ENCODE results near the gene IGF2BP2.

IGF2BP2 gene

DNA sequence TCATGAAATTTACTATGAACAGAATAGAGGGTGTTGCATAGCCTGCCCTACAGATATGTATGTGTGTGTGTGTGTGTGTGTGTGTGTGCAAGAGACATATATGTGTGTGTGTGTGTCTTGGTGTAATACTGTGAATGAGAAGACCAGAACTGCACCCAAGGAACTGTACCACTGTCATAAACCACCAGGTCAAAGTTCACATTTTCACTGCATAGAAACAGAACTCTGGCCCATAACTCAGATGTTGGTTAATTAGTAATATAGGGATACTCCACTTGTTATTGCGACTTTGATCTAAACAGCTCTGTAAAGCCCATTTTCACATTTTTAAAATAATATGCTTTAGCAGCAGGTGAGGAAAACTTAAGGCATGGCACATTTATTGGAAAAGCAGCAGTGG, 111.8 kb downstream of the IGF2BP2 start:
- Histone ChIP-seq H3K9ac (ENCODE audit: low read length) (no peak overlapping the region), H3K18ac (ENCODE audit: low read length) (no peak overlapping the region), H3K36me3 (ENCODE audit: control insufficient read depth in 1 of 2, insufficient read depth in 2 of 2, low read length in 2 of 2) (peaks cover 2 to 3% of the 10 kb centered on the region in 2 experiments), H4K91ac (ENCODE audit: low read depth, low read length) (no peak overlapping the region), H3K4ac (ENCODE audit: low read depth, low read length) (peak overlapping the region; percentile 48), H2BK5ac (ENCODE audit: low read depth, low read length, poor library complexity) (no peak overlapping the region), H3K9me3 (ENCODE audit: insufficient read depth, low read depth, low read length) (no peaks in the 10 kb centered on the region), H2AK5ac (ENCODE audit: low read length) (no peak overlapping the region), H3K23ac (ENCODE audit: low read length) (no peak overlapping the region), H3K4me1 (ENCODE audit: control insufficient read depth in 1 of 2, insufficient read depth in 2 of 2, low read length in 2 of 2) (peaks cover 24 to 25% of the 10 kb centered on the region in 2 experiments), H4K8ac (ENCODE audit: low read depth, low read length) (no peak overlapping the region), H3K4me3 (ENCODE audit: low read depth, low read length) (no peak overlapping the region), H3K79me2 (ENCODE audit: control insufficient read depth, insufficient read depth, low read length, poor library complexity) (peaks cover 10% of the 10 kb centered on the region), H3K79me1 (ENCODE audit: low read length) (peaks cover 9% of the 10 kb centered on the region), H3K27ac (ENCODE audit: low read depth, low read length) (no peak overlapping the region), H3K4me2 (ENCODE audit: low read length) (no peak overlapping the region), H3K27me3 (ENCODE audit: insufficient read depth, low read length) (no peaks in the 10 kb centered on the region), H2BK12ac (ENCODE audit: low read length) (no peak overlapping the region), H3K14ac (ENCODE audit: low read length) (no peak overlapping the region), H2BK120ac (ENCODE audit: insufficient read depth, low read length, poor library complexity) (no peak overlapping the region), H4K12ac (ENCODE audit: low read depth, low read length) (no peak overlapping the region), H2AFZ (ENCODE audit: insufficient read depth, low read length, poor library complexity) (no peak overlapping the region)
- no CpG with 5 or more reads among the region's 1 CpG for WGBS (ENCODE audit: extremely low coverage, insufficient coverage, insufficient read length)
- DNase-seq = no peak

DNA sequence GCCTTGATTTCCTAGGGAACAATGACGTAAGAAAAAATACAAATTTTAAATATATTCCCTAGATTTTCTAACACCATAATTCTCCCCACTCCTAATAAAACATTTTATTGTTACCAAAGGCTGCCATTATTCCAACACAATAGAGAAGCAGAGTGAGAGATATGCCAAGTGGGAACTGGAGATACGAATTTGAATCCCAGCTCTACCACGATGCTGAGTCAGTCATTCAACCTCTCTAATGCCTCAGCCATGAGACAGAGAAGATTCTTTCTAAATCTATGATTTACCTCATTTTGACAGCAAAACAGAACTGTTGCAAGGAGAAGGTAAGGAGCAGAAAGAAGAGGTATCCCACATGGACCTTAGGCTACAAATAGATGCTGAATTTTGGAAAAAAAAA, 112.5 kb downstream of the IGF2BP2 start:
- H2AFZ ChIP-seq (ENCODE audit: insufficient read depth, low read length, poor library complexity) = no peak overlapping the region
- H3K9me3 ChIP-seq (ENCODE audit: insufficient read depth, low read depth, low read length) = no peaks in the 10 kb centered on the region
- H3K4me2 ChIP-seq (ENCODE audit: low read length) = no peak overlapping the region
- no CpG with 5 or more reads among the region's 3 CpGs for WGBS (ENCODE audit: extremely low coverage, insufficient coverage, insufficient read length)
- H4K91ac ChIP-seq (ENCODE audit: low read depth, low read length) = no peak overlapping the region
- H3K14ac ChIP-seq (ENCODE audit: low read length) = no peak overlapping the region
- H3K9ac ChIP-seq (ENCODE audit: low read length) = no peak overlapping the region
- H3K4me1 ChIP-seq (ENCODE audit: control insufficient read depth in 1 of 2, insufficient read depth in 2 of 2, low read length in 2 of 2) = peaks cover 19% of the 10 kb centered on the region in 2 experiments
- H3K27me3 ChIP-seq (ENCODE audit: insufficient read depth, low read length) = no peaks in the 10 kb centered on the region
- no peak overlapping the region for H2BK5ac ChIP-seq (ENCODE audit: low read depth, low read length, poor library complexity)
- no peak overlapping the region for H3K18ac ChIP-seq (ENCODE audit: low read length)
- H2BK120ac ChIP-seq (ENCODE audit: insufficient read depth, low read length, poor library complexity) = no peak overlapping the region
- DNase-seq = peak in 1 of 2 donors; percentile 6
- H4K12ac ChIP-seq (ENCODE audit: low read depth, low read length) = no peak overlapping the region
- H3K79me2 ChIP-seq (ENCODE audit: control insufficient read depth, insufficient read depth, low read length, poor library complexity) = peaks cover 10% of the 10 kb centered on the region
- H2AK5ac ChIP-seq (ENCODE audit: low read length) = no peak overlapping the region
- no peak overlapping the region for H4K8ac ChIP-seq (ENCODE audit: low read depth, low read length)
- no peak overlapping the region for H3K4ac ChIP-seq (ENCODE audit: low read depth, low read length)
- H3K23ac ChIP-seq (ENCODE audit: low read length) = no peak overlapping the region
- H2BK12ac ChIP-seq (ENCODE audit: low read length) = no peak overlapping the region
- H3K79me1 ChIP-seq (ENCODE audit: low read length) = peaks cover 7% of the 10 kb centered on the region
- H3K36me3 ChIP-seq (ENCODE audit: control insufficient read depth in 1 of 2, insufficient read depth in 2 of 2, low read length in 2 of 2) = peaks cover 2 to 3% of the 10 kb centered on the region in 2 experiments
- H3K4me3 ChIP-seq (ENCODE audit: low read depth, low read length) = no peak overlapping the region
- H3K27ac ChIP-seq (ENCODE audit: low read depth, low read length) = no peak overlapping the region

DNA sequence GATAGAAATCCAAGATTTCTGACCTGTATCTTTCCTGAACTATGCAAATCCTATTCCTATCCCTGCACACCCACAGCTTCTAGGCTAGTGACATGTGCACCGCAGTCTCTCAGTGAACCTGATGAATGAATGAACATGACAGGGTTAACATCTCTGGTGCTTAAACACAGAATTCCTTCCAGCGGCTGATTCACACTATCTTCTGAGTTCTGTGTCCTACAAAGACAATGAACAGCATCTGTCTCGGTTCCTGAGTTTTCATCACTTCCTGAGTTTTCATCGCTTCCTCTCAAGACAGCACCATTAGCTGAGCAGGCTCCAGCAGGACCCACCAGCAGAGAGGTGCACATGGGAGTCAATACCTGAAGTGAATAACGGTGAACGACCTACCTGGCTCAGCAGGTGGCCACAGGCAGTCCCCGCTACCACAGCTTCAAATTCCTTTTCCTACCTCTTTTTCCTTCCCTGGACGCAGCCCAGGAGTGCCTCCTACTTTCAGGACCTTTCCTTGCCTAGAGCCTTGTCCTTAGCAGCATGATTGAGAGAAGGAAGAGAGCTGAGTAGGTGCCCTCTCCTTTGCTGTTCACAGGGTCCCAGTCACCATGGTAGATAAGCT, 113.5 kb downstream of the IGF2BP2 start:
- no peak overlapping the region for H3K4me3 ChIP-seq (ENCODE audit: low read depth, low read length)
- WGBS (ENCODE audit: extremely low coverage, insufficient coverage, insufficient read length) = no CpG with 5 or more reads among the region's 8 CpGs
- H3K27ac ChIP-seq (ENCODE audit: low read depth, low read length) = no peak overlapping the region
- no peak overlapping the region for H3K9ac ChIP-seq (ENCODE audit: low read length)
- peaks cover 0 to under 1% of the 10 kb centered on the region in 2 experiments for H3K36me3 ChIP-seq (ENCODE audit: control insufficient read depth in 1 of 2, insufficient read depth in 2 of 2, low read length in 2 of 2)
- H3K27me3 ChIP-seq (ENCODE audit: insufficient read depth, low read length) = no peaks in the 10 kb centered on the region
- H4K12ac ChIP-seq (ENCODE audit: low read depth, low read length) = no peak overlapping the region
- peaks cover under 1% of the 10 kb centered on the region for H3K79me1 ChIP-seq (ENCODE audit: low read length)
- H2BK5ac ChIP-seq (ENCODE audit: low read depth, low read length, poor library complexity) = no peak overlapping the region
- no peak overlapping the region for H2BK12ac ChIP-seq (ENCODE audit: low read length)
- no peak overlapping the region for H4K8ac ChIP-seq (ENCODE audit: low read depth, low read length)
- H3K9me3 ChIP-seq (ENCODE audit: insufficient read depth, low read depth, low read length) = no peaks in the 10 kb centered on the region
- H3K4me1 ChIP-seq (ENCODE audit: control insufficient read depth in 1 of 2, insufficient read depth in 2 of 2, low read length in 2 of 2) = peaks cover 11% of the 10 kb centered on the region in 2 experiments
- H3K23ac ChIP-seq (ENCODE audit: low read length) = peak overlapping the region; percentile 50
- no peak overlapping the region for H3K18ac ChIP-seq (ENCODE audit: low read length)
- no peak overlapping the region for H2AK5ac ChIP-seq (ENCODE audit: low read length)
- H2BK120ac ChIP-seq (ENCODE audit: insufficient read depth, low read length, poor library complexity) = no peak overlapping the region
- no peak for DNase-seq
- H3K4ac ChIP-seq (ENCODE audit: low read depth, low read length) = no peak overlapping the region
- H4K91ac ChIP-seq (ENCODE audit: low read depth, low read length) = no peak overlapping the region
- no peak overlapping the region for H3K14ac ChIP-seq (ENCODE audit: low read length)
- no peak overlapping the region for H3K4me2 ChIP-seq (ENCODE audit: low read length)
- H3K79me2 ChIP-seq (ENCODE audit: control insufficient read depth, insufficient read depth, low read length, poor library complexity) = peaks cover 4% of the 10 kb centered on the region
- H2AFZ ChIP-seq (ENCODE audit: insufficient read depth, low read length, poor library complexity) = no peak overlapping the region

DNA sequence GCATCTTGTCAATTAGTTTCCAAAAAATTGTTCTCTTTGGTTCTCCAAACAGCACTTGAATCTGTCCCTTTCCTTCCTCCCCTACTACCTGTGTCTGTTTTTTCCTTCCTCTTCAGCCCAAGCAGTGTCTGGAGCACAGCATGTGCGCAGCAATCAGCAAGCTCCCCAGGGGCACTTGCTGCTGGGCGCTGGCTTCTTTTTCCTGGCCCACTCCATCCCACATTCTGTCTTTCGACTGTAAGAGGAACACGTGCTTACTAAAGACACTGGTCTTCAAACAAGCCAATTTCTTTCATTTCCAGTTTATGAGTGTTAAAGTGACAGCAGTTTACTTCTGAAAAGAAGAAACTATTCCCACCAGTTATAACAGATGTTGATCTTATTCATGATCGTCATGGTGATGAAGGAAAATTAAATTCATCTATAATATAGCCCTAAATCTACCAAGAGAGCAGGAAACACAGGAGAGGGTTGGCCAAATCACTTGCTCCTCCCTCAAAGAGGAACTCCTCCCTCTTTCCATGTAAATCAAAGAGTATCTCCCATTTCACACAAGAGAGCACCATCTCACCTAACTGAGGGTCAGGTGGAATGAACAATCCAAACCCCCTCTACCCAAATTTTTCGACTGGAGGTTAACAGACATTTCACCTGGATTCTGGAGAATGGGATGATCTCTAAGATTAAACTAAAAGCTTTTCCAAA, 115.4 kb downstream of the IGF2BP2 start:
- H3K79me1 ChIP-seq (ENCODE audit: low read length) = no peaks in the 10 kb centered on the region
- H3K36me3 ChIP-seq (ENCODE audit: control insufficient read depth in 1 of 2, insufficient read depth in 2 of 2, low read length in 2 of 2) = no peaks in the 10 kb centered on the region
- H3K27me3 ChIP-seq (ENCODE audit: insufficient read depth, low read length) = no peaks in the 10 kb centered on the region
- H3K4me3 ChIP-seq (ENCODE audit: low read depth, low read length) = no peak overlapping the region
- no peak overlapping the region for H2AFZ ChIP-seq (ENCODE audit: insufficient read depth, low read length, poor library complexity)
- H3K23ac ChIP-seq (ENCODE audit: low read length) = peak overlapping the region; percentile 46
- H4K91ac ChIP-seq (ENCODE audit: low read depth, low read length) = no peak overlapping the region
- no peak for DNase-seq
- H3K9ac ChIP-seq (ENCODE audit: low read length) = no peak overlapping the region
- no CpG with 5 or more reads among the region's 6 CpGs for WGBS (ENCODE audit: extremely low coverage, insufficient coverage, insufficient read length)
- H2BK5ac ChIP-seq (ENCODE audit: low read depth, low read length, poor library complexity) = no peak overlapping the region
- H4K8ac ChIP-seq (ENCODE audit: low read depth, low read length) = no peak overlapping the region
- no peak overlapping the region for H2BK120ac ChIP-seq (ENCODE audit: insufficient read depth, low read length, poor library complexity)
- H2BK12ac ChIP-seq (ENCODE audit: low read length) = no peak overlapping the region
- no peak overlapping the region for H3K14ac ChIP-seq (ENCODE audit: low read length)
- H3K4ac ChIP-seq (ENCODE audit: low read depth, low read length) = peak overlapping the region; percentile 9
- peaks cover 3% of the 10 kb centered on the region for H3K79me2 ChIP-seq (ENCODE audit: control insufficient read depth, insufficient read depth, low read length, poor library complexity)
- peaks cover 4% of the 10 kb centered on the region in 2 experiments for H3K4me1 ChIP-seq (ENCODE audit: control insufficient read depth in 1 of 2, insufficient read depth in 2 of 2, low read length in 2 of 2)
- H2AK5ac ChIP-seq (ENCODE audit: low read length) = no peak overlapping the region
- no peak overlapping the region for H3K18ac ChIP-seq (ENCODE audit: low read length)
- H4K12ac ChIP-seq (ENCODE audit: low read depth, low read length) = no peak overlapping the region
- H3K27ac ChIP-seq (ENCODE audit: low read depth, low read length) = no peak overlapping the region
- no peaks in the 10 kb centered on the region for H3K9me3 ChIP-seq (ENCODE audit: insufficient read depth, low read depth, low read length)
- H3K4me2 ChIP-seq (ENCODE audit: low read length) = no peak overlapping the region
